WTC11 (cell line): ENCODE measurements around the gene MAGOH. TPM values are rescaled to one million over a fixed set of nuclear protein-coding genes. Genes with fewer than 3 reads are reported as not detected.

Experiments used
- ATAC-seq: fragments of 200-7000 bp; cut with Tn5 transposase; 2 replicates; pipeline ENCODE4 v1.10.0; 2021; ENCODE audit warnings: mild to moderate bottlenecking, moderate library complexity
- CTCF ChIA-PET: fragments of 300-600 bp; sonication (Branson Sonifier 250); formaldehyde crosslinking; loops from one replicate; lab custom pipeline; 2021; ENCODE audit warnings: antibody characterized with exemption; lab: Charles Lee
- POLR2A ChIA-PET: fragments of 350-600 bp; sonication (Branson Sonifier 250); formaldehyde crosslinking; loops from one replicate; lab custom pipeline; 2021; ENCODE audit warnings: antibody characterized with exemption; lab: Charles Lee
- DNase-seq: peaks from one replicate; pipeline ENCODE4 v3.0.0; 2021; ENCODE audit warnings: low spot score
- H3K27ac Mint-ChIP-seq: 2 replicates; pipeline ENCODE4 v1.8.0; 2021; ENCODE audit warnings: mixed read lengths
- H3K27me3 Mint-ChIP-seq: 2 replicates; pipeline ENCODE4 v1.8.0; 2021; ENCODE audit warnings: low read depth, mild to moderate bottlenecking, moderate library complexity, mixed read lengths
- H3K36me3 Mint-ChIP-seq: 2 replicates; pipeline ENCODE4 v1.8.0; 2021; ENCODE audit warnings: mixed read lengths
- H3K4me1 Mint-ChIP-seq: 2 replicates; pipeline ENCODE4 v1.8.0; 2022; ENCODE audit warnings: mixed read lengths
- H3K4me3 Mint-ChIP-seq: 2 replicates; pipeline ENCODE4 v1.8.0; 2021; ENCODE audit warnings: mild to moderate bottlenecking, moderate library complexity, mixed read lengths
- H3K9me3 Mint-ChIP-seq: 2 replicates; pipeline ENCODE4 v1.8.0; 2021; ENCODE audit warnings: mixed read lengths
- GRHL2 ChIP-seq: fragments of 250-450 bp; sonication (Bioruptor Pico); IDR thresholded peaks from 2 replicates; pipeline ENCODE4 v1.8.0; 2022; ENCODE audit warnings: mild to moderate bottlenecking, moderate library complexity; ENCODE audit not compliant: insufficient replicate concordance, severe bottlenecking
- MLX ChIP-seq: sonication (generic); formaldehyde crosslinking; IDR thresholded peaks from 2 replicates; pipeline ENCODE4 v1.8.1; 2023; ENCODE audit warnings: mild to moderate bottlenecking, missing genetic modification reagents, moderate library complexity
- NFE2L1 ChIP-seq: sonication (generic); formaldehyde crosslinking; IDR thresholded peaks from 2 replicates; pipeline ENCODE4 v1.8.1; 2023; ENCODE audit warnings: missing genetic modification reagents
- NR1H2 ChIP-seq: sonication (generic); formaldehyde crosslinking; IDR thresholded peaks from 2 replicates; pipeline ENCODE4 v1.9.0; 2021; ENCODE audit warnings: mild to moderate bottlenecking, moderate library complexity, missing genetic modification reagents
- PRRX2 ChIP-seq: fragments of 250-450 bp; sonication (Bioruptor Pico); IDR thresholded peaks from 2 replicates; pipeline ENCODE4 v1.8.0; 2021; ENCODE audit warnings: mild to moderate bottlenecking
- RORB ChIP-seq: fragments of 250-450 bp; sonication (Bioruptor Pico); IDR thresholded peaks from 2 replicates; pipeline ENCODE4 v1.9.0; 2021; ENCODE audit warnings: mild to moderate bottlenecking
- SP1 ChIP-seq: sonication (generic); formaldehyde crosslinking; conservative IDR thresholded peaks from 2 replicates; pipeline ENCODE4 v1.8.1; 2022; ENCODE audit warnings: missing genetic modification reagents
- TCF7 ChIP-seq: sonication (generic); formaldehyde crosslinking; IDR thresholded peaks from 2 replicates; pipeline ENCODE4 v1.8.0; 2022; ENCODE audit warnings: mild to moderate bottlenecking, low read depth, missing genetic modification reagents, moderate library complexity
- TP53 ChIP-seq: sonication (generic); formaldehyde crosslinking; IDR thresholded peaks from 2 replicates; pipeline ENCODE4 v1.8.1; 2023; ENCODE audit warnings: mild to moderate bottlenecking, missing genetic modification reagents
- ZNF138 ChIP-seq: sonication (generic); formaldehyde crosslinking; conservative IDR thresholded peaks from 2 replicates; pipeline ENCODE4 v1.8.1; 2022; ENCODE audit warnings: mild to moderate bottlenecking, moderate library complexity, missing genetic modification reagents
- ZNF219 ChIP-seq: sonication (generic); formaldehyde crosslinking; IDR thresholded peaks from 2 replicates; pipeline ENCODE4 v1.8.0; 2023; ENCODE audit warnings: missing genetic modification reagents, mild to moderate bottlenecking, borderline replicate concordance
- ZNF263 ChIP-seq: sonication (generic); formaldehyde crosslinking; IDR thresholded peaks from 2 replicates; pipeline ENCODE4 v1.8.1; 2022; ENCODE audit warnings: low read depth, mild to moderate bottlenecking, moderate library complexity, missing genetic modification reagents
- ZNF532 ChIP-seq: fragments of 250-450 bp; sonication (Bioruptor Pico); IDR thresholded peaks from 2 replicates; pipeline ENCODE4 v1.9.0; 2021; ENCODE audit warnings: mild to moderate bottlenecking, borderline replicate concordance
- total RNA-seq: library from RNA; stranded (reverse); gene quantifications from 3 replicates; pipeline ENCODE4 v1.2.3, GENCODE V29; 2021
- TF ChIP-seq, protein P1 (sequence below): sonication (generic); formaldehyde crosslinking; conservative IDR thresholded peaks from 2 replicates; pipeline ENCODE4 v1.8.1; 2022; ENCODE audit warnings: mild to moderate bottlenecking, missing genetic modification reagents
- TF ChIP-seq, protein P2 (sequence below): sonication (generic); formaldehyde crosslinking; IDR thresholded peaks from 2 replicates; pipeline ENCODE4 v1.8.0; 2022; ENCODE audit warnings: mild to moderate bottlenecking, missing genetic modification reagents
- TF ChIP-seq, protein P3 (sequence below): sonication (generic); formaldehyde crosslinking; IDR thresholded peaks from 2 replicates; pipeline ENCODE4 v1.8.0; 2022; ENCODE audit warnings: mild to moderate bottlenecking, missing genetic modification reagents
- TF ChIP-seq, protein P4 (sequence below): sonication (generic); formaldehyde crosslinking; IDR thresholded peaks from 2 replicates; pipeline ENCODE4 v1.8.1; 2022; ENCODE audit warnings: low read depth, mild to moderate bottlenecking, moderate library complexity, missing genetic modification reagents, borderline replicate concordance

The MAGOH gene
- total RNA-seq, 1 experiment from 2014 or later = 57.8 TPM

GRCh38 chr1:53259932-53260331 lies 21.6 kb upstream of the MAGOH start:
- Mint-ChIP-seq H3K4me3 (no peak overlapping the region), H3K9me3 (no peaks in the 10 kb centered on the region), H3K4me1 (no peaks in the 10 kb centered on the region), H3K36me3 (peaks cover 93% of the 10 kb centered on the region), H3K27me3 (no peaks in the 10 kb centered on the region), H3K27ac (no peak overlapping the region)
- CTCF ChIA-PET = interaction anchor here (0.6 kb wide), 1 partner anchor 16 kb away, joined by 3 read pairs; no protein-coding TSS in a partner anchor
- TF ChIP-seq, protein P1, sequence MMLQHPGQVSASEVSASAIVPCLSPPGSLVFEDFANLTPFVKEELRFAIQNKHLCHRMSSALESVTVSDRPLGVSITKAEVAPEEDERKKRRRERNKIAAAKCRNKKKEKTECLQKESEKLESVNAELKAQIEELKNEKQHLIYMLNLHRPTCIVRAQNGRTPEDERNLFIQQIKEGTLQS (CRISPR knock-in tag) = no peak
- TF ChIP-seq TP53 (CRISPR knock-in tag) (no peak), SP1 (CRISPR knock-in tag) (no peak), ZNF219 (CRISPR knock-in tag) (no peak)
- POLR2A ChIA-PET = no interaction called here
- DNase-seq = no peak
- no peak for ATAC-seq

- CTCF ChIA-PET = interaction anchor here (1.1 kb wide), 1 partner anchor 20 kb away, joined by 4 read pairs; no protein-coding TSS in a partner anchor
- H3K36me3 Mint-ChIP-seq = peaks cover 89% of the 10 kb centered on the region
- ATAC-seq = no peak
Measured at GRCh38 chr1:53258216-53258615, 19.9 kb upstream of the MAGOH start.

More at GRCh38 chr1:53258216-53258615, 19.9 kb upstream of the MAGOH start:
- no peak for DNase-seq
- POLR2A ChIA-PET = interaction anchor here (0.7 kb wide), 1 partner anchor 21 kb away, joined by 3 read pairs; no protein-coding TSS in a partner anchor
- Mint-ChIP-seq H3K4me1 (no peaks in the 10 kb centered on the region), H3K4me3 (no peak overlapping the region), H3K27ac (0 out of 2 replicates have a peak overlapping the region, but pooled peaks have one; percentile 41), H3K9me3 (no peaks in the 10 kb centered on the region), H3K27me3 (no peaks in the 10 kb centered on the region)
- TF ChIP-seq ZNF263 (CRISPR knock-in tag) (no peak), ZNF138 (no peak), GRHL2 (CRISPR knock-in tag) (no peak), PRRX2 (CRISPR knock-in tag) (no peak), TP53 (CRISPR knock-in tag) (no peak), MLX (CRISPR knock-in tag) (no peak), ZNF532 (no peak), RORB (CRISPR knock-in tag) (no peak), NR1H2 (CRISPR knock-in tag) (no peak), NFE2L1 (CRISPR knock-in tag) (no peak), TCF7 (CRISPR knock-in tag) (no peak)
- TF ChIP-seq, protein P2, sequence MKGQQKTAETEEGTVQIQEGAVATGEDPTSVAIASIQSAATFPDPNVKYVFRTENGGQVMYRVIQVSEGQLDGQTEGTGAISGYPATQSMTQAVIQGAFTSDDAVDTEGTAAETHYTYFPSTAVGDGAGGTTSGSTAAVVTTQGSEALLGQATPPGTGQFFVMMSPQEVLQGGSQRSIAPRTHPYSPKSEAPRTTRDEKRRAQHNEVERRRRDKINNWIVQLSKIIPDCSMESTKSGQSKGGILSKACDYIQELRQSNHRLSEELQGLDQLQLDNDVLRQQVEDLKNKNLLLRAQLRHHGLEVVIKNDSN (CRISPR knock-in tag) = no peak
- TF ChIP-seq, protein P3, sequence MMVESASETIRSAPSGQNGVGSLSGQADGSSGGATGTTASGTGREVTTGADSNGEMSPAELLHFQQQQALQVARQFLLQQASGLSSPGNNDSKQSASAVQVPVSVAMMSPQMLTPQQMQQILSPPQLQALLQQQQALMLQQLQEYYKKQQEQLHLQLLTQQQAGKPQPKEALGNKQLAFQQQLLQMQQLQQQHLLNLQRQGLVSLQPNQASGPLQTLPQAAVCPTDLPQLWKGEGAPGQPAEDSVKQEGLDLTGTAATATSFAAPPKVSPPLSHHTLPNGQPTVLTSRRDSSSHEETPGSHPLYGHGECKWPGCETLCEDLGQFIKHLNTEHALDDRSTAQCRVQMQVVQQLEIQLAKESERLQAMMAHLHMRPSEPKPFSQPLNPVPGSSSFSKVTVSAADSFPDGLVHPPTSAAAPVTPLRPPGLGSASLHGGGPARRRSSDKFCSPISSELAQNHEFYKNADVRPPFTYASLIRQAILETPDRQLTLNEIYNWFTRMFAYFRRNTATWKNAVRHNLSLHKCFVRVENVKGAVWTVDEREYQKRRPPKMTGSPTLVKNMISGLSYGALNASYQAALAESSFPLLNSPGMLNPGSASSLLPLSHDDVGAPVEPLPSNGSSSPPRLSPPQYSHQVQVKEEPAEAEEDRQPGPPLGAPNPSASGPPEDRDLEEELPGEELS (CRISPR knock-in tag) = no peak
- TF ChIP-seq, protein P4, sequence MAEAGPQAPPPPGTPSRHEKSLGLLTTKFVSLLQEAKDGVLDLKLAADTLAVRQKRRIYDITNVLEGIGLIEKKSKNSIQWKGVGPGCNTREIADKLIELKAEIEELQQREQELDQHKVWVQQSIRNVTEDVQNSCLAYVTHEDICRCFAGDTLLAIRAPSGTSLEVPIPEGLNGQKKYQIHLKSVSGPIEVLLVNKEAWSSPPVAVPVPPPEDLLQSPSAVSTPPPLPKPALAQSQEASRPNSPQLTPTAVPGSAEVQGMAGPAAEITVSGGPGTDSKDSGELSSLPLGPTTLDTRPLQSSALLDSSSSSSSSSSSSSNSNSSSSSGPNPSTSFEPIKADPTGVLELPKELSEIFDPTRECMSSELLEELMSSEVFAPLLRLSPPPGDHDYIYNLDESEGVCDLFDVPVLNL = no peak
- TF ChIP-seq, protein P1 (CRISPR knock-in tag) = no peak
